ENCODE data around the gene XPC. TPM values are rescaled to one million over a fixed set of nuclear protein-coding genes. Genes with fewer than 3 reads are reported as not detected.
A peak's percentile ranks its signal among the peaks of the same experiment; 100 is the strongest.

Gene XPC
- total RNA-seq, 3 donors from 2014 or later, result 22.4 to 30.6 (median 26.9) TPM

DNA sequence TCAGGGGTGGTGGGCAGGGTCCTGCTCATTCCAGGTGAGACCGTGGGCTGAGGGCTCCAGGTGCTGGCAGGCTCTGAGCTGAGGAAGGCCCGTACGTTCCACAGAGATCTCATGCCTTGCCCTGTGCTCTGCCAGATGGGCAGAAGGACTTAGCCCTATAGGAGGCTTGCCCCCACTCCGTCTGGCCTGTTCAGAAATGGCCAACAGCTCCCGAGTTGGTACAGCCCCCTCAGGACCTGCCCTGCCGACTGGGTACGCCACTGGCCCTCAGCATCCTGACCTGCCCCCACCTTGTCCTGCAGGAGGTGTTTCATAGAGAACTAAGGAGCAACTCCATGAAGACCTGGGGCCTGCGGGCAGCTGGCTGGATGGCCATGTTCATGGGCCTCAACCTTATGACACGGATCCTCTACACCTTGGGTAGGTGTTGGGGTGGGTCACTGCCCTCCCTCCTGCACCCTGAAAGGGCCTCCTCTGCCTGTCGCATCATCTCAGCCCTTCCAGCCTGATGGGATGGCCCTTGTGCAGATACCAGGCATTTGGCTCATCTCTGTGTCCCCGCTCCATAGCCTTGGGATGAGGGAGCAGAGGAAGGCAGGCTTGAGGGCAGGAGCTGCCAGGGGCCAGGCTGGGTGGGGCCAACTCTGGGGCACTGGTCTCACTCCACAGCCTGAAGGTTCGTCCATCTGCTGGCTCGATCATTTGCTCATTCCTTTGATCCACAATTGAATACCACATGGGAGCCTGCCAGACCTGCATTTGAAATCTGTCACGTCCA lies 39.3 kb downstream of the XPC start:
- intact Hi-C loops (cut with DNase I, micrococcal nuclease), result no loop called here
- Histone ChIP-seq H3K4me3 (no peak overlapping the region), H3K9me3 (no peaks in the 10 kb centered on the region), H3K4me1 (ENCODE audit: low read depth) (peaks cover under 1% of the 10 kb centered on the region), H3K36me3 (ENCODE audit: low read depth) (peaks cover 8% of the 10 kb centered on the region)
- TF ChIP-seq CTCF (IDR thresholded peaks at IDR 0.05), result no peak
- ATAC-seq, result no peak
- DNase-seq, result no peak

- H3K4me3 ChIP-seq, result no peak overlapping the region
- no peaks in the 10 kb centered on the region for H3K9me3 ChIP-seq
- H3K4me1 ChIP-seq (ENCODE audit: low read depth), result peaks cover 4% of the 10 kb centered on the region
- no peak for TF ChIP-seq CTCF (IDR thresholded peaks at IDR 0.05)
- peak in 1 of 3 donors; percentile 17 for DNase-seq
- ATAC-seq, result no peak
- intact Hi-C loops (cut with DNase I, micrococcal nuclease), result no loop called here
- peaks cover 12% of the 10 kb centered on the region for H3K36me3 ChIP-seq (ENCODE audit: low read depth)
Measured at GRCh38 chr3:14138109-14138877, 40.1 kb downstream of the XPC start.

DNA sequence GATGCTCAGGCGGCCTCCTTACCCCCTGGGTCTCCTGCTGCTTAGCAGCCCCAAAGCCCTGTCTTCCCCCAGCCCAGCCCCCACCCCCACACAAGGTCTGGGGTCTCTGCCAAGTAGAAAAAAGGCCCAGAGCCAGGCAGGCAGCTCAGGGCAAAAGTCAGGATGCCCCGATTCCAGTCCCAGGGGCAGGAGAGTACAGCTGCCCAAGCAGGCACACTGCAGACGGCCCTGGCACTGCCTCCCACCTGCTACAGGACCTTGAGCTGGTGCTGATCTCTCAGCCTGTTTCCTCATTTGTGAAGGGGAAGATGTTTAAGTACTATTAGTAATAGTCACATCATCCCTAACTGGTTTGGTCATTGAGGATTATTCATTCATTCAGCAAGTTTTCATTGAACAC lies 41.0 kb downstream of the XPC start:
- no peak for TF ChIP-seq CTCF (IDR thresholded peaks at IDR 0.05)
- DNase-seq (no peak), ATAC-seq (no peak)
- Histone ChIP-seq H3K9me3 (no peaks in the 10 kb centered on the region), H3K36me3 (ENCODE audit: low read depth) (peaks cover 12% of the 10 kb centered on the region), H3K4me3 (no peak overlapping the region), H3K4me1 (ENCODE audit: low read depth) (peaks cover 4% of the 10 kb centered on the region)
- intact Hi-C loops (cut with DNase I, micrococcal nuclease), result no loop called here

DNA sequence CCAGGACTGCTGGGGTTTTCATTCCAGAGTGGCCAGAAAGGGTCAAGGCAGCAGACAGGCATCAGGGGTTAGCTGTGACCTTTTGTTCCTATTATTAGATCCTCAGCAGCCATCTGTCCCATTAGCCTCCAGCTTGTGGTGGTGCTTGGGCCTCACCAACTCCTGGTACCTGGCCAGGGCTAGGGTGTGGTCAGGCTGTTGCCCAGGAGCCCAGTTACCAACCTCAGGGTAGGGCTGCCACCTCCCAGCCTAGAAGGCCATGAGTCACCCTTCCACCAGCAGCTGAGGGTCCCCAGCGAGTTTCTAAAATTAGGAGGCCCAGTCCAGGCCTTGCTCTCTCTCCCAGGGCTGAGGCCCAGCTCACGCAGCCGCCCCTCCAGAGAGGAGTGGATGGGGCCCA lies 41.4 kb downstream of the XPC start:
- peak in 2 of 3 donors; percentile 62 to 64 for DNase-seq
- Histone ChIP-seq H3K9me3 (no peaks in the 10 kb centered on the region), H3K36me3 (ENCODE audit: low read depth) (peaks cover 12% of the 10 kb centered on the region), H3K4me3 (no peak overlapping the region), H3K4me1 (ENCODE audit: low read depth) (peaks cover 4% of the 10 kb centered on the region)
- TF ChIP-seq CTCF (IDR thresholded peaks at IDR 0.05), result no peak
- ATAC-seq, result peak; percentile 49
- intact Hi-C loops (cut with DNase I, micrococcal nuclease), result no loop called here

GRCh38 chr3:14135581-14135980 lies 42.8 kb downstream of the XPC start:
- intact Hi-C loops (cut with DNase I, micrococcal nuclease), result no loop called here

More at GRCh38 chr3:14135581-14135980, 42.8 kb downstream of the XPC start:
- Histone ChIP-seq H3K9me3 (no peaks in the 10 kb centered on the region), H3K36me3 (ENCODE audit: low read depth) (peaks cover 12% of the 10 kb centered on the region), H3K4me3 (no peak overlapping the region), H3K4me1 (ENCODE audit: low read depth) (peaks cover 4% of the 10 kb centered on the region)
- no peak for DNase-seq
- no peak for TF ChIP-seq CTCF (IDR thresholded peaks at IDR 0.05)
- no peak for ATAC-seq

Data from mucosa of descending colon (tissue), 3 donors.